SK-N-SH (cell line): ENCODE results near the gene PCDHGA12. TPM values are rescaled to one million over a fixed set of nuclear protein-coding genes. Genes with fewer than 3 reads are reported as not detected.

Experiments used
- CTCF ChIA-PET: fragments of 300-600, 350-600 bp; formaldehyde crosslinking; extraction: SDS; loops from one replicate; lab custom pipeline; 2021; lab: Yijun Ruan, JAX
- POLR2A ChIA-PET: fragments of 350-600 bp; sonication (Branson Sonifier 250); formaldehyde crosslinking; extraction: SDS; loops from one replicate; lab custom pipeline; 2020; ENCODE audit warnings: antibody characterized with exemption, inconsistent platforms; lab: Yijun Ruan, JAX
- DNase-seq: peaks from one replicate; pipeline ENCODE4 v3.0.0; 2012
- H2AFZ ChIP-seq: fragments of 200-600 bp; sonication (generic); 2 replicates; pipeline ENCODE4 v1.8.1; 2016; ENCODE audit warnings: antibody characterized with exemption, mild to moderate bottlenecking, low read depth
- H3F3A ChIP-seq: fragments of 200-600 bp; sonication (generic); replicated peaks from 2 replicates; pipeline ENCODE3; 2016; ENCODE audit warnings: antibody characterized with exemption, mild to moderate bottlenecking; ENCODE audit not compliant: insufficient read depth
- H3K27ac ChIP-seq, 2 experiments: fragments of 200-500 bp in 1 of 2; fragments of 200-600 bp in 1 of 2; sonication (Bioruptor generic) in 1 of 2; sonication (generic), shearing (Covaris generic) in 1 of 2; 2 replicates each; pipeline versions ENCODE4 v1.5.1 to v1.6.1; 2014 to 2016; ENCODE audit warnings: low read depth in 2 of 2, inconsistent platforms in 1 of 2, low read length in 1 of 2, mild to moderate bottlenecking in 1 of 2, mixed read lengths in 1 of 2
- H3K27me3 ChIP-seq: fragments of 200-600 bp; sonication (generic), shearing (Covaris generic); 2 replicates; pipeline ENCODE4 v1.6.1; 2016; ENCODE audit warnings: mixed run types; ENCODE audit not compliant: insufficient read depth
- H3K36me3 ChIP-seq, 2 experiments: fragments of 200-500 bp in 1 of 2; fragments of 200-600 bp in 1 of 2; sonication (Bioruptor generic) in 1 of 2; sonication (generic) in 1 of 2; replicated peaks in 1 of 2; 2 replicates each; pipeline versions ENCODE3 to v1.5.1; 2014 to 2016; ENCODE audit warnings: low read length in 1 of 2, mild to moderate bottlenecking in 1 of 2; ENCODE audit not compliant: insufficient read depth in 2 of 2, control insufficient read depth in 1 of 2
- H3K4me1 ChIP-seq, 2 experiments: fragments of 200-500 bp in 1 of 2; fragments of 200-600 bp in 1 of 2; sonication (Bioruptor generic) in 1 of 2; sonication (generic), shearing (Covaris generic) in 1 of 2; 2 replicates each; pipeline versions ENCODE4 v1.5.1 to v1.6.1; 2014 to 2016; ENCODE audit warnings: low read depth in 1 of 2, low read length in 1 of 2, mixed run types in 1 of 2; ENCODE audit not compliant: insufficient read depth in 2 of 2, control insufficient read depth in 1 of 2
- H3K4me2 ChIP-seq: fragments of 200-600 bp; sonication (generic), shearing (Covaris generic); 2 replicates; pipeline ENCODE4 v1.6.1; 2017; ENCODE audit warnings: mixed run types
- H3K4me3 ChIP-seq, 2 experiments: fragments of 200-500 bp in 1 of 2; fragments of 200-600 bp in 1 of 2; sonication (Bioruptor generic) in 1 of 2; sonication (generic), shearing (Covaris generic) in 1 of 2; 2 replicates each; pipeline versions ENCODE4 v1.5.1 to v1.8.1; 2014 to 2016; ENCODE audit warnings: low read depth in 2 of 2, inconsistent platforms in 1 of 2, low read length in 1 of 2, mild to moderate bottlenecking in 1 of 2, mixed read lengths in 1 of 2, moderate library complexity in 1 of 2
- H3K79me2 ChIP-seq: fragments of 200-600 bp; sonication (generic); 2 replicates; pipeline ENCODE4 v1.8.1; 2017; ENCODE audit warnings: mild to moderate bottlenecking; ENCODE audit not compliant: insufficient read depth
- H3K9ac ChIP-seq: fragments of 200-600 bp; sonication (generic); 2 replicates; pipeline ENCODE4 v1.6.1; 2017; ENCODE audit warnings: mixed run types
- H3K9me2 ChIP-seq: fragments of 200-600 bp; sonication (generic); 2 replicates; pipeline ENCODE4 v1.6.1; 2017; ENCODE audit warnings: mixed run types
- H3K9me3 ChIP-seq: fragments of 200-600 bp; sonication (generic); 2 replicates; pipeline ENCODE4 v1.6.1; 2017; ENCODE audit warnings: mixed run types, mild to moderate bottlenecking, moderate library complexity
- H4K20me1 ChIP-seq: fragments of 200-600 bp; sonication (generic); 2 replicates; pipeline ENCODE4 v1.6.1; 2017; ENCODE audit warnings: mild to moderate bottlenecking, mixed run types; ENCODE audit not compliant: insufficient read depth
- FOSL2 ChIP-seq: IDR thresholded peaks from 2 replicates; pipeline ENCODE4 v1.4.0; 2012; ENCODE audit warnings: low read depth, mild to moderate bottlenecking, moderate library complexity, borderline replicate concordance
- MEF2A ChIP-seq: IDR thresholded peaks from 2 replicates; pipeline ENCODE4 v1.4.0; 2012; ENCODE audit warnings: low read depth, borderline replicate concordance
- RXRA ChIP-seq: IDR thresholded peaks from 2 replicates; pipeline ENCODE4 v1.4.0; 2012; ENCODE audit warnings: low read depth, mild to moderate bottlenecking, borderline replicate concordance
- TAF1 ChIP-seq: IDR thresholded peaks from 2 replicates; pipeline ENCODE4 v1.6.1; 2012; ENCODE audit warnings: low read depth, mild to moderate bottlenecking, low read length, moderate library complexity, borderline replicate concordance
- TCF12 ChIP-seq: IDR thresholded peaks from 2 replicates; pipeline ENCODE4 v1.4.0; 2012
- WGBS: methylation state at CpG from one replicate; pipeline ENCODE4 v1.1.6; 2017; ENCODE audit warnings: low lambda C conversion rate; 5-methylcytosine and 5-hydroxymethylcytosine counted together
- polyA plus RNA-seq, 3 experiments: library from polyadenylated mRNA; depleted of rRNA; stranded (reverse); fragments of >200 nt; gene quantifications; 2 replicates each; pipeline ENCODE4 v1.2.3, GENCODE V29; 2012
- TF ChIP-seq, protein P1 (sequence below): fragments of 150-350 bp; IDR thresholded peaks from 2 replicates; pipeline ENCODE4 v1.6.1; 2017; ENCODE audit warnings: antibody characterized with exemption, low read length, low read depth, borderline replicate concordance
- TF ChIP-seq, protein P2 (sequence below): IDR thresholded peaks from 2 replicates; pipeline ENCODE4 v1.6.1; 2012; ENCODE audit warnings: mild to moderate bottlenecking, low read depth, low read length, moderate library complexity
- TF ChIP-seq, protein P3 (sequence below): fragments of 200-600 bp; sonication (generic); IDR thresholded peaks from 2 replicates; pipeline ENCODE4 v1.6.1; 2017; ENCODE audit warnings: antibody characterized with exemption, mild to moderate bottlenecking, moderate library complexity

Gene PCDHGA12
- polyA plus RNA-seq, 1 of the 3 experiments (the other 2 are of a cell fraction): 0.03 TPM

DNA sequence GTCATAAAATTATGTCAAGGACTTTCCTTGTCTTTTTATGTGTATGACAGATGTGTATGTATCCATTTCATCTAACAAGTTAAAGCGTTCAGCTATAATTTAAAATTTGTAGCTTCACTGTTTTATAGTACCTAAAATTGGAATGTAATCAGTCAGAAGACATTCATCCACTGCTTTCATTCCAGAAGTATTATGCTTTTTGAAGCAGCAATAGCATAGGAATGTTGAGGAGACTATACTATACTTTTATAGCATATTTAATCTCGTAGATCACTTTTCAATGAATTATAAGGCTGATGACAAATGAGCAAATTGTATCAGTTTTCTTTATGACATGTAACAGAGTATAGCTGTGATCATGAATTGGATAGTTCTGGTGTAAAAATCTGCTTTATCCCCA is 6.9 kb downstream of the PCDHGA12 start:
- Histone ChIP-seq H3K36me3 (no peaks in the 10 kb centered on the region), H3K27me3 (no peaks in the 10 kb centered on the region), H3K9ac (no peak overlapping the region), H3K4me1 (no peaks in the 10 kb centered on the region)
- POLR2A ChIA-PET: no interaction called here
- TF ChIP-seq TAF1 (no peak), TCF12 (0 out of 2 replicates have a peak, but pooled peaks have one; percentile 5)
- TF ChIP-seq, all 33 proteins: peak for 1
- H3F3A ChIP-seq: no peaks in the 10 kb centered on the region
- H3K4me2 ChIP-seq: no peak overlapping the region
- no peak overlapping the region for H2AFZ ChIP-seq
- WGBS: 78% methylated on average over 2 of the region's 2 CpGs
- no peak overlapping the region for H3K4me3 ChIP-seq
- no peaks in the 10 kb centered on the region for H4K20me1 ChIP-seq
- H3K79me2 ChIP-seq: 0 out of 2 replicates have a peak, but pooled peaks cover 5% of the 10 kb centered on the region
- no peak overlapping the region for H3K27ac ChIP-seq
- CTCF ChIA-PET: interaction anchor here (1.1 to 1.7 kb wide), 6 partner anchors 17 to 238 kb away, joined by 3 to 6 read pairs (median 4); partner anchors contain the start of genes PCDHB11, PCDHGA11 and PCDHGB7
- DNase-seq: no peak
- H3K9me2 ChIP-seq: no peaks in the 10 kb centered on the region
- H3K9me3 ChIP-seq: no peaks in the 10 kb centered on the region

DNA sequence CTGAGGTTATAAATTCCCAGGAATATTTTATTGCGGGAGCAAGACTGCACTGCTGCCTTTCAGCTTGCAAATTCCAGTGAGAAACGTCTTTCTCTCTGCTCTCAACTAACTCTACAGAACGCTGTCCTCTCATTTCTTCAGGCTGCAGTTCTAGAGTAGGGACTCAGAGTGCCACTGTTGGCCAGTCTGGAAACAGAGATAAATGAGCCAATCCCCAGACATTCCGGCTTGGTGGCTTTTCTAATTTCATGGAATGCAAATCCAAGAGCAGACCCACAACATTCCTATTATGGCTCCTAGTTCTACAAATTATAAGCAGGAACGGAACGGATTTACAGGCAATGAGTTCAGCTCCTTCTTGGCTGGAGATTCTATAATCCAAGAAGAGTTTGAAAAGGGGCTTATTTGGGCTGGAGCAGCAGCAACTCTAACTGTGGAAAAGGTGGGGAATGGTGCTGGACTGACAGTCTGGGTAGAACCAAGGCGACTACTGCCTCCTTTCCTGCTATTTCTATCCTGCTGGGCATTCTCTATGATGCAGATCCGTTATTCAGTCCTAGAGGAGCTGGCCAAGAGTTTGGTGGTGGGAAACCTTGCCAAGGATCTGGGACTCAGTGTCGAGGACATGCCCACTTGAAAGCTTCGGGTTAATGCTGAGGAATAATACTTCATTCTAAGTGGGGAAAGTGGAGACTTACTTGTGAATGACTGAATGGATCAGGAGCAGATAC is 9.3 kb downstream of the PCDHGA12 start:
- TF ChIP-seq MEF2A (no peak), RXRA (no peak), FOSL2 (no peak)
- TF ChIP-seq, protein P1, sequence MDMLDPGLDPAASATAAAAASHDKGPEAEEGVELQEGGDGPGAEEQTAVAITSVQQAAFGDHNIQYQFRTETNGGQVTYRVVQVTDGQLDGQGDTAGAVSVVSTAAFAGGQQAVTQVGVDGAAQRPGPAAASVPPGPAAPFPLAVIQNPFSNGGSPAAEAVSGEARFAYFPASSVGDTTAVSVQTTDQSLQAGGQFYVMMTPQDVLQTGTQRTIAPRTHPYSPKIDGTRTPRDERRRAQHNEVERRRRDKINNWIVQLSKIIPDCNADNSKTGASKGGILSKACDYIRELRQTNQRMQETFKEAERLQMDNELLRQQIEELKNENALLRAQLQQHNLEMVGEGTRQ: no peak
- TF ChIP-seq, protein P2, sequence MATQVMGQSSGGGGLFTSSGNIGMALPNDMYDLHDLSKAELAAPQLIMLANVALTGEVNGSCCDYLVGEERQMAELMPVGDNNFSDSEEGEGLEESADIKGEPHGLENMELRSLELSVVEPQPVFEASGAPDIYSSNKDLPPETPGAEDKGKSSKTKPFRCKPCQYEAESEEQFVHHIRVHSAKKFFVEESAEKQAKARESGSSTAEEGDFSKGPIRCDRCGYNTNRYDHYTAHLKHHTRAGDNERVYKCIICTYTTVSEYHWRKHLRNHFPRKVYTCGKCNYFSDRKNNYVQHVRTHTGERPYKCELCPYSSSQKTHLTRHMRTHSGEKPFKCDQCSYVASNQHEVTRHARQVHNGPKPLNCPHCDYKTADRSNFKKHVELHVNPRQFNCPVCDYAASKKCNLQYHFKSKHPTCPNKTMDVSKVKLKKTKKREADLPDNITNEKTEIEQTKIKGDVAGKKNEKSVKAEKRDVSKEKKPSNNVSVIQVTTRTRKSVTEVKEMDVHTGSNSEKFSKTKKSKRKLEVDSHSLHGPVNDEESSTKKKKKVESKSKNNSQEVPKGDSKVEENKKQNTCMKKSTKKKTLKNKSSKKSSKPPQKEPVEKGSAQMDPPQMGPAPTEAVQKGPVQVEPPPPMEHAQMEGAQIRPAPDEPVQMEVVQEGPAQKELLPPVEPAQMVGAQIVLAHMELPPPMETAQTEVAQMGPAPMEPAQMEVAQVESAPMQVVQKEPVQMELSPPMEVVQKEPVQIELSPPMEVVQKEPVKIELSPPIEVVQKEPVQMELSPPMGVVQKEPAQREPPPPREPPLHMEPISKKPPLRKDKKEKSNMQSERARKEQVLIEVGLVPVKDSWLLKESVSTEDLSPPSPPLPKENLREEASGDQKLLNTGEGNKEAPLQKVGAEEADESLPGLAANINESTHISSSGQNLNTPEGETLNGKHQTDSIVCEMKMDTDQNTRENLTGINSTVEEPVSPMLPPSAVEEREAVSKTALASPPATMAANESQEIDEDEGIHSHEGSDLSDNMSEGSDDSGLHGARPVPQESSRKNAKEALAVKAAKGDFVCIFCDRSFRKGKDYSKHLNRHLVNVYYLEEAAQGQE: no peak
- TF ChIP-seq, protein P3, sequence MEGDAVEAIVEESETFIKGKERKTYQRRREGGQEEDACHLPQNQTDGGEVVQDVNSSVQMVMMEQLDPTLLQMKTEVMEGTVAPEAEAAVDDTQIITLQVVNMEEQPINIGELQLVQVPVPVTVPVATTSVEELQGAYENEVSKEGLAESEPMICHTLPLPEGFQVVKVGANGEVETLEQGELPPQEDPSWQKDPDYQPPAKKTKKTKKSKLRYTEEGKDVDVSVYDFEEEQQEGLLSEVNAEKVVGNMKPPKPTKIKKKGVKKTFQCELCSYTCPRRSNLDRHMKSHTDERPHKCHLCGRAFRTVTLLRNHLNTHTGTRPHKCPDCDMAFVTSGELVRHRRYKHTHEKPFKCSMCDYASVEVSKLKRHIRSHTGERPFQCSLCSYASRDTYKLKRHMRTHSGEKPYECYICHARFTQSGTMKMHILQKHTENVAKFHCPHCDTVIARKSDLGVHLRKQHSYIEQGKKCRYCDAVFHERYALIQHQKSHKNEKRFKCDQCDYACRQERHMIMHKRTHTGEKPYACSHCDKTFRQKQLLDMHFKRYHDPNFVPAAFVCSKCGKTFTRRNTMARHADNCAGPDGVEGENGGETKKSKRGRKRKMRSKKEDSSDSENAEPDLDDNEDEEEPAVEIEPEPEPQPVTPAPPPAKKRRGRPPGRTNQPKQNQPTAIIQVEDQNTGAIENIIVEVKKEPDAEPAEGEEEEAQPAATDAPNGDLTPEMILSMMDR: 0 out of 2 replicates have a peak, but pooled peaks have one; percentile 7
- Histone ChIP-seq H3K79me2 (0 out of 2 replicates have a peak, but pooled peaks cover 5% of the 10 kb centered on the region), H3K9ac (no peak overlapping the region), H3K4me1 (no peaks in the 10 kb centered on the region), H3K9me2 (no peaks in the 10 kb centered on the region), H3K9me3 (peaks cover 2% of the 10 kb centered on the region; the same call in 1 of the 2 replicates), H3K27me3 (no peaks in the 10 kb centered on the region), H3K36me3 (no peaks in the 10 kb centered on the region), H3K27ac (no peak overlapping the region), H4K20me1 (no peaks in the 10 kb centered on the region), H3F3A (no peaks in the 10 kb centered on the region), H2AFZ (no peak overlapping the region), H3K4me2 (no peak overlapping the region), H3K4me3 (no peak overlapping the region; a peak in 1 of 4 replicates)
- CTCF ChIA-PET: interaction anchor here (0.6 kb wide), 1 partner anchor 85 kb away, joined by 3 read pairs; no protein-coding TSS in a partner anchor
- POLR2A ChIA-PET: no interaction called here
- WGBS: 80% methylated on average over 10 of the region's 10 CpGs
- no peak for DNase-seq
